AG09309 (cell line): ENCODE results near the gene C2CD4A.
"Not testable (repeated sequence)": the region's sequence is repeated elsewhere in the genome, so short reads cannot be mapped to it uniquely, and the experiment has no call there.

Experiments
- DNase-seq: peaks from one replicate; pipeline ENCODE4 v3.0.0-alpha.2; 2010; ENCODE audit warnings: low read depth
- H3K4me3 ChIP-seq: 2 replicates; pipeline ENCODE4 v1.5.1; 2011; ENCODE audit warnings: mild to moderate bottlenecking, low read depth, low read length, moderate library complexity; ENCODE audit not compliant: control insufficient read depth
- CTCF ChIP-seq: IDR thresholded peaks from 2 replicates; pipeline ENCODE4 v1.5.1; 2011; ENCODE audit warnings: mild to moderate bottlenecking, low read depth, low read length, inconsistent platforms; ENCODE audit not compliant: insufficient read depth, control insufficient read depth; ENCODE audit errors: missing control alignments

Gene C2CD4A

GRCh38 chr15:62035256-62035924 lies 31.4 kb upstream of the C2CD4A start:
- no peak overlapping the region for H3K4me3 ChIP-seq
- peak; percentile 18 for DNase-seq
- TF ChIP-seq CTCF: no peak

GRCh38 chr15:62046078-62046743 lies 20.6 kb upstream of the C2CD4A start:
- no peak overlapping the region for H3K4me3 ChIP-seq
- no peak for DNase-seq
- TF ChIP-seq CTCF: no peak

- no peak for DNase-seq
Observed at GRCh38 chr15:62047282-62047827, 19.4 kb upstream of the C2CD4A start.

GRCh38 chr15:62048254-62048653 lies 18.5 kb upstream of the C2CD4A start:
- not testable (repeated sequence) for H3K4me3 ChIP-seq, DNase-seq

More at GRCh38 chr15:62047282-62047827, 19.4 kb upstream of the C2CD4A start:
- no peak overlapping the region for H3K4me3 ChIP-seq
- no peak for TF ChIP-seq CTCF

- no peak overlapping the region for H3K4me3 ChIP-seq
- no peak for DNase-seq
- TF ChIP-seq CTCF: no peak
Observed at GRCh38 chr15:62050115-62050514, 16.7 kb upstream of the C2CD4A start.

- no peak overlapping the region for H3K4me3 ChIP-seq
- TF ChIP-seq CTCF: no peak
- no peak for DNase-seq
Observed at GRCh38 chr15:62051166-62051565, 15.6 kb upstream of the C2CD4A start.

GRCh38 chr15:62052713-62053112 lies 14.1 kb upstream of the C2CD4A start:
- H3K4me3 ChIP-seq: no peak overlapping the region
- no peak for TF ChIP-seq CTCF
- no peak for DNase-seq
